K562 (cell line): ENCODE data around the gene NR6A1. TPM values are rescaled to one million over a fixed set of nuclear protein-coding genes. Genes with fewer than 3 reads are reported as not detected.

Experiments
- ATAC-seq: fragments of 200-7000 bp; cut with Tn5 transposase; 3 replicates; pipeline ENCODE4 v1.9.1; 2020; ENCODE audit warnings: moderate library complexity
- BruUV-seq: library from RNA; stranded (reverse); fragments of 400-500 nt; replicated peaks from 2 replicates; lab custom pipeline; 2021; lab: Mats Ljungman, UMichigan
- CTCF ChIA-PET: fragments of 300-600 bp; formaldehyde crosslinking; extraction: SDS; loops from one replicate; lab custom pipeline; 2021; ENCODE audit warnings: low intra/inter-chr PET ratio; lab: Yijun Ruan, JAX
- POLR2A ChIA-PET: fragments of 300-600, 350-650 bp; sonication (Branson Sonifier 250); formaldehyde crosslinking; extraction: SDS; loops from one replicate; lab custom pipeline; 2021; ENCODE audit warnings: antibody characterized with exemption, inconsistent platforms; lab: Yijun Ruan, JAX
- DNase-seq, 4 experiments: peaks; one replicate each; pipeline versions ENCODE4 v3.0.0 to v3.0.0-alpha.2; 2011 to 2018; ENCODE audit warnings: low spot score in 3 of 4, mixed read lengths in 3 of 4; ENCODE audit errors: extremely low read depth in 1 of 4
- FAIRE-seq: peaks from 2 replicates; lab custom pipeline; 2011; peaks lifted over from hg19 to GRCh38; lab: Jason Lieb, UNC
- H2AFZ ChIP-seq: 2 replicates; pipeline ENCODE4 v1.6.0; 2011; ENCODE audit warnings: low read depth, low read length, control low read depth, inconsistent platforms
- H3K27ac ChIP-seq: fragments of 200-600 bp; 3 replicates; pipeline ENCODE4 v1.8.0; 2011; ENCODE audit warnings: low read depth, mild to moderate bottlenecking, control low read depth, inconsistent platforms, low read length, moderate library complexity, mixed read lengths; ENCODE audit errors: extremely low read depth
- H3K27me3 ChIP-seq, 2 experiments: fragments of 300-600 bp in 1 of 2; 2 replicates in 1 of 2; 3 replicates in 1 of 2; pipeline versions ENCODE4 v1.6.0 to v1.8.0; 2011; ENCODE audit warnings: inconsistent platforms in 2 of 2, low read length in 2 of 2, mild to moderate bottlenecking in 1 of 2, mixed read lengths in 1 of 2, moderate library complexity in 1 of 2; ENCODE audit not compliant: control insufficient read depth in 2 of 2, insufficient read depth in 2 of 2
- H3K36me3 ChIP-seq: fragments of 300-600 bp; 3 replicates; pipeline ENCODE4 v1.8.0; 2011; ENCODE audit warnings: mild to moderate bottlenecking, low read length, inconsistent platforms; ENCODE audit not compliant: control insufficient read depth, insufficient read depth
- H3K4me1 ChIP-seq, 2 experiments: fragments of 200-600 bp in 1 of 2; replicated peaks in 1 of 2; 2 replicates in 1 of 2; 3 replicates in 1 of 2; pipeline versions ENCODE4 v1.5.1 to v1.8.0; 2011; ENCODE audit warnings: inconsistent platforms in 2 of 2, low read length in 2 of 2, mild to moderate bottlenecking in 1 of 2, mixed read lengths in 1 of 2, moderate library complexity in 1 of 2; ENCODE audit not compliant: control insufficient read depth in 2 of 2, insufficient read depth in 2 of 2
- H3K4me2 ChIP-seq: 2 replicates; pipeline ENCODE4 v1.6.1; 2011; ENCODE audit warnings: low read length, control low read depth, inconsistent platforms, mixed read lengths; ENCODE audit not compliant: insufficient read depth
- H3K4me3 ChIP-seq: fragments of 200-600 bp; sonication (generic), shearing (Covaris generic); 2 replicates; pipeline ENCODE4 v1.5.1; 2016; ENCODE audit warnings: control low read depth, inconsistent platforms
- H3K79me2 ChIP-seq: fragments of 200-600 bp; 3 replicates; pipeline ENCODE4 v1.8.0; 2011; ENCODE audit warnings: low read length, inconsistent platforms; ENCODE audit not compliant: control insufficient read depth, insufficient read depth
- H3K9ac ChIP-seq, 2 experiments: 2 replicates each; pipeline versions ENCODE4 v1.6.0 to v1.6.1; 2011; ENCODE audit warnings: low read depth in 2 of 2, low read length in 2 of 2, control low read depth in 1 of 2, inconsistent platforms in 1 of 2, mild to moderate bottlenecking in 1 of 2, mixed read lengths in 1 of 2; ENCODE audit not compliant: insufficient read depth in 1 of 2
- H3K9me1 ChIP-seq: one replicate; pipeline ENCODE4 v1.6.0; 2011; ENCODE audit warnings: inconsistent platforms, mild to moderate bottlenecking, low read length, moderate library complexity; ENCODE audit not compliant: control insufficient read depth, insufficient read depth
- H3K9me3 ChIP-seq: replicated peaks from 2 replicates; pipeline ENCODE4 v1.5.1; 2011; ENCODE audit warnings: low read depth, low read length, inconsistent platforms; ENCODE audit not compliant: control insufficient read depth, insufficient read depth
- H4K20me1 ChIP-seq: replicated peaks from 2 replicates; pipeline ENCODE4 v1.6.1; 2011; ENCODE audit warnings: low read length, inconsistent platforms, mixed read lengths; ENCODE audit not compliant: control insufficient read depth, insufficient read depth
- CBX8 ChIP-seq: fragments of 200-600 bp; sonication (generic); IDR thresholded peaks from 2 replicates; pipeline ENCODE4 v1.6.1; 2012; ENCODE audit warnings: borderline replicate concordance, mixed run types, low read depth, mild to moderate bottlenecking, moderate library complexity, mixed read lengths, low read length, control low read depth, inconsistent platforms; ENCODE audit not compliant: poor library complexity, severe bottlenecking; ENCODE audit errors: extremely low read depth
- FOXM1 ChIP-seq, 2 experiments: fragments of 450-650 bp in 1 of 2; sonication (generic) in 1 of 2; formaldehyde crosslinking in 1 of 2; IDR thresholded peaks; 2 replicates each; pipeline versions ENCODE4 v1.6.1 to v1.9.0; 2017 to 2022; ENCODE audit warnings: low read depth in 2 of 2, mild to moderate bottlenecking in 2 of 2, missing genetic modification reagents in 1 of 2, moderate library complexity in 1 of 2
- GATAD2A ChIP-seq: fragments of 450-650 bp; IDR thresholded peaks from 2 replicates; pipeline ENCODE4 v1.6.1; 2017
- TFAM ChIP-seq: fragments of 250-450 bp; sonication (Bioruptor Pico); conservative IDR thresholded peaks from 2 replicates; pipeline ENCODE4 v1.5.0; 2021; ENCODE audit warnings: mild to moderate bottlenecking, moderate library complexity
- ZBTB33 ChIP-seq: sonication (generic); formaldehyde crosslinking; IDR thresholded peaks from 2 replicates; pipeline ENCODE4 v1.8.1; 2023; ENCODE audit warnings: mild to moderate bottlenecking, missing genetic modification reagents
- WGBS: fragments of 100-300 bp; shearing (Covaris generic); methylation state at CpG from one replicate; pipeline ENCODE4 v1.1.6; 2016; ENCODE audit warnings: low coverage, mixed read lengths; ENCODE audit not compliant: insufficient coverage; ENCODE audit errors: missing lambda C conversion rate; 5-methylcytosine and 5-hydroxymethylcytosine counted together
- in situ Hi-C: fragments of 300-500 bp; cut with MboI; formaldehyde crosslinking; loops from 4 replicates; pipeline ENCODE4 v1.15.0; 2018; ENCODE audit warnings: inconsistent platforms, mixed read lengths
- intact Hi-C: fragments of 100-400 bp; cut with micrococcal nuclease; formaldehyde crosslinking; loops from 2 replicates; pipeline ENCODE4 v1.14.2; 2022
- polyA plus RNA-seq, 8 experiments: library from polyadenylated mRNA; depleted of rRNA in 4 of 8; stranded (reverse) in 5 of 8; unstranded in 3 of 8; fragments of >200 nt; fragmentation: Nextera tagmentation in 2 of 8; fragmentation: Illumina TruSeq in 1 of 8; extraction: Ambion mirVana in 2 of 8; extraction: Trizol in 1 of 8; gene quantifications; 2 replicates each; pipeline versions ENCODE4 v1.2.1 to v1.2.3, GENCODE V29; 2011 to 2014; ENCODE audit warnings: inconsistent platforms in 1 of 8, missing spikeins in 1 of 8
- total RNA-seq, 7 experiments: library from RNA; depleted of rRNA in 6 of 7; stranded (reverse); fragments of >200 nt in 6 of 7; fragmentation: Illumina TruSeq in 2 of 7; extraction: Trizol in 2 of 7; gene quantifications; 2 replicates each; pipeline versions ENCODE4 v1.2.1 to v1.2.3, GENCODE V29; 2011 to 2021; ENCODE audit warnings: low replicate concordance in 1 of 7

Gene NR6A1
- total and polyA plus RNA-seq, 9 of the 15 experiments (the other 6 are each of a cell fraction or from before 2014, with no cell fraction given), result 9.7 to 55.4 (median 28.3) TPM

DNA sequence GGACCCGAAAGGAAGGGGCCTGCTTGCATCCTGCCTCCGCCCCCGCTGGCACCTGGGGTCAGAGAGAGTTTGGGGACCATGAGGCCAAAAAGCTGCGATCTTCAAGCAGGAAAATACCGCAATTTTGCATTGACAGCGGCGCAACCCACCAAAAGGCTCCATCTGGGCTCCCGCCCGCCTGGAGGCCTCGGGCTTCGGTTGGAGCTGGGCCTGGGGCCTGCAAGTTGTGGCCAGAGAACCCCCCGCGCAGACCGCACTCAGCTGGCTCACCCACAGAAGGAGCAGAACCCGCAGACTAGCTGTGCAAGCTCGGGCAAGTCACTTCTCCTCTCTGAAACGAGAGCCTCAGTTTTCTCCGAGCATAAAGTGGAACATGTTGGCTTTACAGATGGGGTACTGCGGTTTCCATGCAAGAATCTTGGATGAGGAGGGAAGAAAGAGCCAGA, 265.2 kb downstream of the NR6A1 start:
- H4K20me1 ChIP-seq, result 0 out of 2 replicates have a peak, but pooled peaks cover 3% of the 10 kb centered on the region

More for the DNA sequence above, 265.2 kb downstream of the NR6A1 start:
- POLR2A ChIA-PET, result interaction anchor here (0.7 kb wide), 4 partner anchors 11 to 173 kb away, joined by 3 to 4 read pairs (median 3); no protein-coding TSS in a partner anchor
- Histone ChIP-seq H3K9me3 (no peaks in the 10 kb centered on the region), H3K4me2 (no peak overlapping the region), H3K36me3 (no peaks in the 10 kb centered on the region), H3K27ac (no peak overlapping the region), H3K9ac (peak overlapping the region in 1 of 2 experiments; percentile 52; a peak in 2 of 4 replicates), H3K79me2 (no peaks in the 10 kb centered on the region), H3K27me3 (peaks cover 12 to 31% of the 10 kb centered on the region in 2 experiments; a peak in 3 of 5 replicates), H3K9me1 (no peaks in the 10 kb centered on the region), H2AFZ (no peak overlapping the region), H3K4me3 (no peak overlapping the region), H3K4me1 (peaks cover 3 to 45% of the 10 kb centered on the region in 2 experiments; a peak in 4 of 5 replicates)
- ATAC-seq, result no peak
- no peak for TF ChIP-seq GATAD2A
- no peak for TF ChIP-seq TFAM
- no peak for TF ChIP-seq ZBTB33 (CRISPR knock-in tag)
- no peak for TF ChIP-seq FOXM1 (IDR thresholded peaks at IDR 0.05; ENCODE audit: low read depth)
- no peak for TF ChIP-seq FOXM1 (CRISPR knock-in tag; IDR thresholded peaks at IDR 0.05; ENCODE audit: low read depth)
- TF ChIP-seq CBX8, result no peak
- FAIRE-seq, result no peak
- in situ Hi-C loops, result no loop called here
- WGBS, result 71% methylated on average over 19 of the region's 19 CpGs
- intact Hi-C loops, result no loop called here
- no TSS peak for BruUV-seq
- DNase-seq, result no peak
- CTCF ChIA-PET, result no interaction called here
